Mesendoderm (in vitro differentiated cells): ENCODE data around the gene ZBTB25.

Experiments
- DNase-seq: peaks from one replicate; pipeline ENCODE4 v3.0.0; 2013
- H2AK5ac ChIP-seq: 2 replicates; pipeline ENCODE4 v1.6.1; 2013; ENCODE audit warnings: low read length, inconsistent platforms
- H2BK120ac ChIP-seq: 2 replicates; pipeline ENCODE4 v1.6.1; 2013; ENCODE audit warnings: low read depth, mild to moderate bottlenecking, low read length, moderate library complexity, mixed read lengths
- H2BK15ac ChIP-seq: replicated peaks from 2 replicates; pipeline ENCODE4 v1.6.1; 2013; ENCODE audit warnings: low read depth, mild to moderate bottlenecking, moderate library complexity
- H2BK5ac ChIP-seq: 2 replicates; pipeline ENCODE4 v1.6.1; 2013; ENCODE audit warnings: low read length, inconsistent platforms
- H3K18ac ChIP-seq: 2 replicates; pipeline ENCODE4 v1.6.1; 2013; ENCODE audit warnings: mild to moderate bottlenecking, low read length, mixed read lengths
- H3K23ac ChIP-seq: one replicate; pipeline ENCODE4 v1.6.1; 2013; ENCODE audit warnings: low read length
- H3K27ac ChIP-seq: 2 replicates; pipeline ENCODE4 v1.5.1; 2013; ENCODE audit warnings: low read depth, mild to moderate bottlenecking, inconsistent platforms, low read length, moderate library complexity
- H3K27me3 ChIP-seq: 2 replicates; pipeline ENCODE4 v1.6.1; 2013; ENCODE audit warnings: low read length, control low read depth, mild to moderate bottlenecking, inconsistent platforms; ENCODE audit not compliant: insufficient read depth, poor library complexity
- H3K36me3 ChIP-seq: 2 replicates; pipeline ENCODE4 v1.6.1; 2013; ENCODE audit warnings: low read length, inconsistent platforms; ENCODE audit not compliant: control insufficient read depth, insufficient read depth
- H3K4ac ChIP-seq: one replicate; pipeline ENCODE4 v1.6.1; 2013; ENCODE audit warnings: low read depth, mild to moderate bottlenecking, low read length, moderate library complexity
- H3K4me1 ChIP-seq: 2 replicates; pipeline ENCODE4 v1.6.1; 2013; ENCODE audit warnings: low read depth, low read length, inconsistent platforms; ENCODE audit not compliant: control insufficient read depth
- H3K4me2 ChIP-seq: 2 replicates; pipeline ENCODE4 v1.6.1; 2013; ENCODE audit warnings: low read length
- H3K4me3 ChIP-seq: 2 replicates; pipeline ENCODE4 v1.5.1; 2013; ENCODE audit warnings: mild to moderate bottlenecking, low read length
- H3K56ac ChIP-seq: one replicate; pipeline ENCODE4 v1.6.1; 2013; ENCODE audit warnings: low read length
- H3K79me1 ChIP-seq: 2 replicates; pipeline ENCODE4 v1.6.1; 2013; ENCODE audit warnings: low read length, inconsistent platforms
- H3K79me2 ChIP-seq: 2 replicates; pipeline ENCODE4 v1.6.1; 2013; ENCODE audit warnings: mild to moderate bottlenecking, low read length; ENCODE audit not compliant: control insufficient read depth, insufficient read depth
- H3K9ac ChIP-seq: 2 replicates; pipeline ENCODE4 v1.6.1; 2013; ENCODE audit warnings: low read length, inconsistent platforms
- H4K5ac ChIP-seq: one replicate; pipeline ENCODE4 v1.6.1; 2013; ENCODE audit warnings: low read length
- H4K8ac ChIP-seq: one replicate; pipeline ENCODE4 v1.6.1; 2013; ENCODE audit warnings: low read depth, mild to moderate bottlenecking, control low read depth, low read length, moderate library complexity
- WGBS: extraction: QIAGEN DNeasy Blood & Tissue Kit; methylation state at CpG from one replicate; pipeline ENCODE4 v1.1.7; 2013; ENCODE audit warnings: low lambda C conversion rate, missing lambda C conversion rate; ENCODE audit not compliant: insufficient coverage; ENCODE audit errors: extremely low coverage; 5-methylcytosine and 5-hydroxymethylcytosine counted together

ZBTB25 gene

GRCh38 chr14:64463873-64464272 lies 39.8 kb downstream of the ZBTB25 start:
- no peak for DNase-seq
- no peaks in the 10 kb centered on the region for H3K4me1 ChIP-seq
- no peak overlapping the region for H2BK5ac ChIP-seq
- H3K79me2 ChIP-seq, result no peaks in the 10 kb centered on the region
- H3K4me2 ChIP-seq, result no peak overlapping the region
- H3K18ac ChIP-seq, result no peak overlapping the region
- no peak overlapping the region for H3K27ac ChIP-seq
- no peaks in the 10 kb centered on the region for H3K79me1 ChIP-seq
- H3K4ac ChIP-seq, result no peak overlapping the region
- no peak overlapping the region for H4K5ac ChIP-seq
- H3K23ac ChIP-seq, result no peak overlapping the region
- no peak overlapping the region for H2BK15ac ChIP-seq
- no peak overlapping the region for H3K56ac ChIP-seq
- H3K9ac ChIP-seq, result no peak overlapping the region
- H2BK120ac ChIP-seq, result no peak overlapping the region
- WGBS, result no CpG with 5 or more reads among the region's 6 CpGs
- H3K36me3 ChIP-seq, result peaks cover 2% of the 10 kb centered on the region
- no peak overlapping the region for H2AK5ac ChIP-seq
- no peak overlapping the region for H3K4me3 ChIP-seq
- H4K8ac ChIP-seq, result no peak overlapping the region
- H3K27me3 ChIP-seq, result no peaks in the 10 kb centered on the region

DNA sequence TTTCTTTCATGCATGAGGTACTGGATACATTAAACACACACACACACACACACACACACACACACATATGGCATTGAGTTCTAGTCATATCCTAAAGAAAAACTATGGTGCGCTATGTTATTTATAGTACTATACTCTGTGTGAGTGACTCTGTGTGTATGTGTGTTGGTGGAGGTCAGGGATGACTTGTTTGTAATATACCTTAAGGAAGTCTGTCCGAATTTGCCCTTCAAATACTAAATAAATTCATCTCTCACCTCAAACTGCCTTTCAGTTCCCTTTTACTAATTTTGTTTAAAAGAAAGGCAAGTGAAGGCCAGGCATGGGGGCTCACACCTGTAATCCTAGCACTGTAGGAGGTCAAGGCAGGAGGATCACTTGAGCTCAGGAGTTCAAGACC lies 40.4 kb downstream of the ZBTB25 start:
- no peaks in the 10 kb centered on the region for H3K4me1 ChIP-seq
- H4K8ac ChIP-seq, result no peak overlapping the region
- no CpG with 5 or more reads among the region's 2 CpGs for WGBS

GRCh38 chr14:64461221-64461620 lies 42.4 kb downstream of the ZBTB25 start:
- no peak overlapping the region for H4K8ac ChIP-seq
- H3K56ac ChIP-seq, result no peak overlapping the region
- no peak overlapping the region for H3K23ac ChIP-seq
- no peak overlapping the region for H2BK15ac ChIP-seq
- DNase-seq, result no peak
- H3K4me3 ChIP-seq, result no peak overlapping the region
- peaks cover 4% of the 10 kb centered on the region for H3K36me3 ChIP-seq
- H3K4me2 ChIP-seq, result no peak overlapping the region
- H3K79me2 ChIP-seq, result no peaks in the 10 kb centered on the region
- no peaks in the 10 kb centered on the region for H3K27me3 ChIP-seq
- H3K4ac ChIP-seq, result no peak overlapping the region
- no peak overlapping the region for H2AK5ac ChIP-seq
- H2BK5ac ChIP-seq, result no peak overlapping the region
- H3K79me1 ChIP-seq, result no peaks in the 10 kb centered on the region
- no peak overlapping the region for H4K5ac ChIP-seq
- no peak overlapping the region for H3K27ac ChIP-seq
- no peak overlapping the region for H3K9ac ChIP-seq
- no peak overlapping the region for H3K18ac ChIP-seq
- no CpG with 5 or more reads among the region's 3 CpGs for WGBS
- H3K4me1 ChIP-seq, result no peaks in the 10 kb centered on the region
- H2BK120ac ChIP-seq, result no peak overlapping the region

More for the DNA sequence above, 40.4 kb downstream of the ZBTB25 start:
- Histone ChIP-seq H4K5ac (no peak overlapping the region), H3K23ac (no peak overlapping the region), H3K9ac (no peak overlapping the region), H3K27me3 (no peaks in the 10 kb centered on the region), H3K27ac (no peak overlapping the region), H2BK120ac (no peak overlapping the region), H3K4me3 (no peak overlapping the region), H3K56ac (no peak overlapping the region), H3K79me1 (no peaks in the 10 kb centered on the region), H3K79me2 (no peaks in the 10 kb centered on the region), H3K4ac (no peak overlapping the region), H2BK5ac (no peak overlapping the region), H2AK5ac (no peak overlapping the region), H3K18ac (no peak overlapping the region), H3K36me3 (peaks cover 4% of the 10 kb centered on the region), H2BK15ac (no peak overlapping the region), H3K4me2 (no peak overlapping the region)
- no peak for DNase-seq

GRCh38 chr14:64459405-64460136 lies 44.1 kb downstream of the ZBTB25 start:
- Histone ChIP-seq H3K27ac (no peak overlapping the region), H3K4me1 (no peaks in the 10 kb centered on the region), H3K23ac (no peak overlapping the region), H3K36me3 (peaks cover 6% of the 10 kb centered on the region), H3K4me2 (no peak overlapping the region), H4K8ac (no peak overlapping the region), H3K4me3 (no peak overlapping the region), H4K5ac (no peak overlapping the region), H3K79me2 (no peaks in the 10 kb centered on the region), H3K79me1 (no peaks in the 10 kb centered on the region), H3K4ac (no peak overlapping the region), H2BK5ac (no peak overlapping the region), H3K56ac (no peak overlapping the region), H2BK120ac (no peak overlapping the region), H3K18ac (no peak overlapping the region), H3K27me3 (no peaks in the 10 kb centered on the region), H3K9ac (no peak overlapping the region), H2BK15ac (no peak overlapping the region), H2AK5ac (no peak overlapping the region)
- no CpG with 5 or more reads among the region's 4 CpGs for WGBS
- DNase-seq, result no peak

DNA sequence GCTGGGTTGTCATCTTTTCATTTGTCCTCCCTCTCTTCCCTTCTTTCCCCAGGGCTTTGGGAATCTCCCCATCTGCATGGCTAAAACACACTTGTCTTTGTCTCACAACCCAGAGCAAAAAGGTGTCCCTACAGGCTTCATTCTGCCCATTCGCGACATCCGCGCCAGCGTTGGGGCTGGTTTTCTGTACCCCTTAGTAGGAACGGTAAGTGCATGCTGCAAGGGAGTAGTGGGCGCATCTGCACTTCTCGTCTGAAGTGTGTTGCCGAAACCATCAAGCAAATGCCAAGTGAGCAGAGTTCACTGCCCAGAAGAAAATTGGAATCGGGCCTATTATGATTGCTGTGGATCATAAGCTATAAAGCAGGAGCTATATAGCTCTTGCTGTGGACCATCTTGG lies 49.0 kb downstream of the ZBTB25 start:
- H3K4me2 ChIP-seq, result no peak overlapping the region
- no peak for DNase-seq
- no peak overlapping the region for H2AK5ac ChIP-seq
- no peak overlapping the region for H3K4ac ChIP-seq
- H3K9ac ChIP-seq, result no peak overlapping the region
- H3K27me3 ChIP-seq, result no peaks in the 10 kb centered on the region
- H2BK5ac ChIP-seq, result no peak overlapping the region
- no peak overlapping the region for H3K18ac ChIP-seq
- H2BK15ac ChIP-seq, result no peak overlapping the region
- WGBS, result no CpG with 5 or more reads among the region's 10 CpGs
- H4K5ac ChIP-seq, result no peak overlapping the region
- H3K23ac ChIP-seq, result no peak overlapping the region
- H3K4me3 ChIP-seq, result no peak overlapping the region
- no peak overlapping the region for H3K56ac ChIP-seq
- peaks cover 9% of the 10 kb centered on the region for H3K36me3 ChIP-seq
- no peak overlapping the region for H4K8ac ChIP-seq
- H3K4me1 ChIP-seq, result no peaks in the 10 kb centered on the region
- H3K27ac ChIP-seq, result no peak overlapping the region
- no peak overlapping the region for H2BK120ac ChIP-seq
- H3K79me1 ChIP-seq, result no peaks in the 10 kb centered on the region
- no peaks in the 10 kb centered on the region for H3K79me2 ChIP-seq

DNA sequence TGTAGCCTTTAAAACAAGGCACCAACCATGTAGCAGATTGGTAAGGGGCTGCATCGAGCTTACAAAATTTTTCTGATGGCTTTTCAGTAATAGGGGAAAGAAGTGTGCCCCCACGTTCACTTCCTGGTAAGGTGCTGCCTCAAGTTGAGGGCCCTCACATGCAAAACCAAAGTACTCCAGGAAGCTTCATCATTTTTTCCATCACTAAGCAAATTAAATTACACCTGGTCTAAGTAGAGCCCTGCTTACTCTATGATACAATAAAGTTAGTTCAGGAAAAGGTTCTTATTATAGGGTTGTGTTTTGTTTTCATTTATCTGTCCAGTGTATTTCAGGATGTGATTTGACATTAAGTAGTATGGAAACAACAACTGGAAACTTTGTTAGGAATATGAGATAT lies 53.4 kb downstream of the ZBTB25 start:
- Histone ChIP-seq H2AK5ac (no peak overlapping the region), H3K27ac (no peak overlapping the region), H2BK120ac (no peak overlapping the region), H2BK5ac (no peak overlapping the region), H3K36me3 (peaks cover 9% of the 10 kb centered on the region), H4K5ac (no peak overlapping the region), H3K56ac (no peak overlapping the region), H3K79me2 (no peaks in the 10 kb centered on the region), H3K79me1 (no peaks in the 10 kb centered on the region), H3K9ac (no peak overlapping the region), H3K23ac (no peak overlapping the region), H3K4ac (no peak overlapping the region), H3K4me3 (no peak overlapping the region), H3K4me1 (peaks cover 2% of the 10 kb centered on the region), H2BK15ac (no peak overlapping the region), H3K27me3 (no peaks in the 10 kb centered on the region), H3K4me2 (no peak overlapping the region), H3K18ac (no peak overlapping the region), H4K8ac (no peak overlapping the region)
- no peak for DNase-seq
- no CpG with 5 or more reads among the region's 2 CpGs for WGBS
